Sigmoid colon (tissue), 7 donors: ENCODE measurements around the gene ESRRA. TPM values are rescaled to one million over a fixed set of nuclear protein-coding genes. Genes with fewer than 3 reads are reported as not detected.

Source experiments
- DNase-seq: peaks from one replicate; pipeline ENCODE4 v3.0.0-alpha.2; 2019
- H3K27ac ChIP-seq, 4 donors: fragments of 200-600 bp; sonication (generic); one replicate each; pipeline ENCODE4 v1.5.1; 2016 to 2019; ENCODE audit warnings: mild to moderate bottlenecking in 1 of 4
- H3K27me3 ChIP-seq, 3 donors: fragments of 200-600 bp; sonication (generic); one replicate each; pipeline ENCODE4 v1.5.1; 2019; ENCODE audit warnings: mild to moderate bottlenecking in 1 of 3
- H3K36me3 ChIP-seq, 4 donors: fragments of 200-600 bp; sonication (generic); one replicate each; pipeline ENCODE4 v1.5.1; 2016 to 2019
- H3K4me1 ChIP-seq, 4 donors: fragments of 200-600 bp; sonication (generic); one replicate each; pipeline ENCODE4 v1.5.1; 2017 to 2019
- H3K4me3 ChIP-seq, 4 donors: fragments of 200-600 bp; sonication (generic); one replicate each; pipeline ENCODE4 v1.5.1; 2017 to 2019; ENCODE audit warnings: mild to moderate bottlenecking in 2 of 4, moderate library complexity in 1 of 4
- H3K9me3 ChIP-seq, 4 donors: fragments of 200-600 bp in 3 of 4; sonication (generic) in 3 of 4; one replicate each; pipeline versions ENCODE4 v1.5.1 to v1.6.1; 2013 to 2019
- EP300 ChIP-seq, 4 donors: sonication (generic); formaldehyde crosslinking; IDR thresholded peaks; one replicate each; pipeline ENCODE4 v1.6.1; 2017; ENCODE audit warnings: antibody characterized with exemption in 4 of 4
- POLR2A ChIP-seq, 2 donors: fragments of 450-650 bp; IDR thresholded peaks; one replicate each; pipeline ENCODE4 v1.6.1; 2016; ENCODE audit warnings: antibody characterized with exemption in 2 of 2, mild to moderate bottlenecking in 2 of 2, moderate library complexity in 2 of 2
- POLR2AphosphoS5 ChIP-seq, 4 donors: sonication (generic); formaldehyde crosslinking; IDR thresholded peaks; one replicate each; pipeline ENCODE4 v1.6.1; 2017; ENCODE audit warnings: antibody characterized with exemption in 4 of 4
- WGBS, 2 donors: extraction: QIAGEN DNeasy Blood & Tissue Kit; methylation state at CpG; one replicate each; pipeline ENCODE4 v1.1.7; 2013; 5-methylcytosine and 5-hydroxymethylcytosine counted together
- intact Hi-C: fragments of 100-400 bp; cut with DNase I; formaldehyde crosslinking; loops from one replicate; pipeline ENCODE4 v1.15.1; 2023
- polyA plus RNA-seq, 3 donors: library from polyadenylated mRNA; stranded (reverse); fragments of 200-250 nt; gene quantifications; one replicate each; pipeline ENCODE4 v1.2.3, GENCODE V29; 2013
- total RNA-seq, 4 donors: library from RNA; depleted of rRNA; stranded (reverse); fragments of >200 nt; gene quantifications; one replicate each; pipeline ENCODE4 v1.1.0, GENCODE V29; 2016
- TF ChIP-seq, protein P1 (sequence below), 4 experiments: fragments of 450-650 bp in 3 of 4; fragments of 200-600 bp in 1 of 4; IDR thresholded peaks; one replicate each; pipeline ENCODE4 v1.5.1; 2016 to 2019; ENCODE audit warnings: antibody characterized with exemption in 4 of 4, mild to moderate bottlenecking in 3 of 4, moderate library complexity in 2 of 4
- donor health status: healthy with polysubstance abuse.
- donor health status: Bipolar disorder and iron deficiency.
- donor health status: healthy.

ESRRA gene
- total and polyA plus RNA-seq, 7 donors: 39.9 to 244 (median 48.7) TPM

DNA sequence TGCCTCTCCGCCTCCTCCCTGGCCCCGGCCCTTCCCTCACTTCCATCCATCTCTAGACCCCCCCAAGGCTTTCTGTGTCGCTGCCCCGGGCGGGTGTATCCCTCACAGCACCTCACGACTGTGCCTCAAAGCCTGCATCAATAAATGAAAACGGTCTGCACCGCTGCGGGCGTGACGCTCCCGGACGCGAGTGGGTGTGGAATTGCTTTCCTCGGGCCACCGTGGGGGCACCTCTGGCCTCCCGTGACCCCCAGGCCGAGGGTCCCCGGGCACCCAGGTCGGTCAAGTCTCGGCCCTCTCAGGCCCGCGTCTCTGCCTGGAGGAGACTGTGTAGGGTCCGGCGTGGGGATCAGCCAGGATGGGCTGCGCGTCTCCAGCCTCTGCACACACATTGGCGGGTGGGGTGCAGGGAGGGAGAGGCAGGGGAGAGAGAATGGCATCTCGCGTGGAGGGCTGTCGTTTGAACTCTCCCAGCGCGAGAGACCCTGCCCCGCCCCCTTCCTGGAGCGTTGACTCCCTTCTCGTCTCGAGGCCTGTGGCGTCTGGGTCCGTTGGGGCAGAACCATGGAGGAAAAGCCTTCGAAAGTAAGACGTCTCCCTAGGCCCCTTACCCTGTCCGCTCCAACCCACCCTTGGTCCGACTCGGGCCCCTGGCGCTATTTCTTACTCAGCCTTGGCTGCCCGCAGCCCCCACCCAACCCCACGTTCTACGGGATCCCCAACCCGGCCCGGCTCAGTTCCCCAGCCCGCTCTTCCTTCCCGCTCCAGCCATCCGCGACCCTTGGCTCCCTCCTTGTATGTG lies 5.3 kb upstream of the ESRRA start, which contains the start of gene CATSPERZ:
Gene CATSPERZ (plus strand): TSS at position 512 of the 802 bp plus-strand sequence. CDS start 53 bp downstream, at position 565.
- intact Hi-C loops: loop anchor here (5.0 kb wide), 1 partner anchor 53 kb away; the partner anchor contains the start of gene PPP1R14B
- peaks cover 0 to 39% (median 36%) of the 10 kb centered on the region in 4 donors for H3K4me1 ChIP-seq

DNA sequence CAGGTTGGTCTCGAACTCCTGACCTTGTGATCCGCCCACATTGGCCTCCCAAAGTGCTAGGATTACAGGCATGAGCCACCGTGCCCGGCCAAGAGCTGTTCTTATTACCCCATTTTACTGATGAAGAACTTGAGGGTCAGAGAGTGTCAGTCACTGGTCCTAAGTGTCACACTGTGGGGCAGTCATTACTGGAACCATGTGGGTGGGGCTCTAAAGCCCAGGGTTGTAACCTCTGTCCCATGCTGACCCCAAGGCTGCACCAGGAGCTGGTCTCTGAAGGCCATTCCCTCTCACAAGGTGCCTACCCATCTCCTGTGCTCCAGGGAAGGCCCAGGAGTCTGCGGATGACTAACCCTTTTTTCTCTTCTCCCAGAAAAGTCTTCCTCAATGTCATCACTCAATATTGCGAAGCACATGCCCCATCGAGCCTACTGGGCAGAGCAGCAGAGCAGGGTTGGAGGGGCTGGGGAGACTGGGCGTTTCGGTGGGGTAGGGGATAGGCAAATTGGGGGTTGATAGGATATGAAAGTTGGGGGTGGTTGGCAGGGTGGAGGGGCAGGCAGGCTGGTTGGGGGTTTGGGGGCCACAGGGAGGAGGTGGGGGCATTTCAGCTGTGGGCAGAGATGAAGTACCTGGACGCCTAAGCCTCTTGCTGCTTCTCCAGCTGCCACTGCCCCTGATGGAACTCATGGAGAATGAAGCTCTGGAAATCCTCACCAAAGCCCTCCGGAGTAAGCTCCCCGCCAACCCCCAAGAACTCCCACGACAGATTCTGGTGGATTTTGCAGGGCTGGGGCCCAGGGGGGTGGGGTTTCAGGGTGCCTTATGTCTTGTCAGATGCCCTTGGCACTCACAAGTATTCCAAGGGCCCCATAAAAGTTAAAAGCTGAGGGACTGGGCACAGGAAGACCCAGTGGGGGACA lies 2.0 kb upstream of the ESRRA start:
- H3K4me3 ChIP-seq: peak overlapping the region in 2 of 4 donors; percentile 89 to 91
- no peaks in the 10 kb centered on the region for H3K9me3 ChIP-seq
- H3K27ac ChIP-seq: peak overlapping the region; percentile 87 to 97 (median 96)
- peaks cover 17 to 52% (median 37%) of the 10 kb centered on the region in 3 donors for H3K27me3 ChIP-seq
- intact Hi-C loops: loop anchor here (1.0 to 5.0 kb wide), 2 partner anchors 56 to 99 kb away; partner anchors contain the start of gene PPP1R14B
- no peaks in the 10 kb centered on the region for H3K36me3 ChIP-seq
- 85 to 87% methylated on average over 13 of the region's 13 CpGs for WGBS, 2 donors
- TF ChIP-seq POLR2AphosphoS5 (IDR thresholded peaks at IDR 0.05) (no peak), EP300 (IDR thresholded peaks at IDR 0.05) (no peak), POLR2A (IDR thresholded peaks at IDR 0.05) (no peak)
- TF ChIP-seq, protein P1, sequence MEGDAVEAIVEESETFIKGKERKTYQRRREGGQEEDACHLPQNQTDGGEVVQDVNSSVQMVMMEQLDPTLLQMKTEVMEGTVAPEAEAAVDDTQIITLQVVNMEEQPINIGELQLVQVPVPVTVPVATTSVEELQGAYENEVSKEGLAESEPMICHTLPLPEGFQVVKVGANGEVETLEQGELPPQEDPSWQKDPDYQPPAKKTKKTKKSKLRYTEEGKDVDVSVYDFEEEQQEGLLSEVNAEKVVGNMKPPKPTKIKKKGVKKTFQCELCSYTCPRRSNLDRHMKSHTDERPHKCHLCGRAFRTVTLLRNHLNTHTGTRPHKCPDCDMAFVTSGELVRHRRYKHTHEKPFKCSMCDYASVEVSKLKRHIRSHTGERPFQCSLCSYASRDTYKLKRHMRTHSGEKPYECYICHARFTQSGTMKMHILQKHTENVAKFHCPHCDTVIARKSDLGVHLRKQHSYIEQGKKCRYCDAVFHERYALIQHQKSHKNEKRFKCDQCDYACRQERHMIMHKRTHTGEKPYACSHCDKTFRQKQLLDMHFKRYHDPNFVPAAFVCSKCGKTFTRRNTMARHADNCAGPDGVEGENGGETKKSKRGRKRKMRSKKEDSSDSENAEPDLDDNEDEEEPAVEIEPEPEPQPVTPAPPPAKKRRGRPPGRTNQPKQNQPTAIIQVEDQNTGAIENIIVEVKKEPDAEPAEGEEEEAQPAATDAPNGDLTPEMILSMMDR (IDR thresholded peaks at IDR 0.05): no peak
- no peak for DNase-seq
- peaks cover 0 to 55% (median 50%) of the 10 kb centered on the region in 4 donors for H3K4me1 ChIP-seq

More for the DNA sequence above, 5.3 kb upstream of the ESRRA start, which contains the start of gene CATSPERZ:
- no peaks in the 10 kb centered on the region for H3K9me3 ChIP-seq
- WGBS, 2 donors: 1 to 5% methylated on average over 54 of the region's 54 CpGs
- peak in 1 of 4 donors; percentile 7 for TF ChIP-seq POLR2AphosphoS5 (IDR thresholded peaks at IDR 0.05)
- TF ChIP-seq, protein P1 (IDR thresholded peaks at IDR 0.05): no peak
- H3K27ac ChIP-seq: peak within 1 kb of the TSS in 2 of 4 donors; percentile 20 to 49
- H3K27me3 ChIP-seq: peaks cover 38 to 85% (median 70%) of the 10 kb centered on the region in 3 donors
- DNase-seq: no peak
- H3K36me3 ChIP-seq: no peaks in the 10 kb centered on the region
- peak within 1 kb of the TSS; percentile 24 to 52 (median 43) for H3K4me3 ChIP-seq

DNA sequence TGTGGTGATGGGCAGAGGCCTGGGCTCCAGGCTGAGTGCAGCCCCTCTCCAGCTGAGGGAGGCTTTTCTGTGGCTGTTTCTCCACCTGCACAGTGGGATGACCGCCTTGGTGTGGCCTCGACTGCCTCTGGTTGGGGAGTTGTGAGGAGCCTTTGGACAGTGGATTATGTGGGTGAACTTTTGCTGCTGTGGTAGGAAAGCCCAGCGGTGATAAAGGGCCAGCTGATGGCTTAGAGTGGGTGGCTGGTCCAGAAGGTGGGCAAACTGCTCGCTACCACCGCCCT lies 1.4 kb upstream of the ESRRA start:
- intact Hi-C loops: loop anchor here (1.0 to 5.0 kb wide), 2 partner anchors 57 to 100 kb away; partner anchors contain the start of gene PPP1R14B
- peaks cover 11 to 46% (median 31%) of the 10 kb centered on the region in 3 donors for H3K27me3 ChIP-seq
- H3K27ac ChIP-seq: peak overlapping the region; percentile 87 to 97 (median 96)
- peak overlapping the region; percentile 53 to 91 (median 84) for H3K4me3 ChIP-seq
- 49 to 55% methylated on average over 5 of the region's 5 CpGs for WGBS, 2 donors
- no peaks in the 10 kb centered on the region for H3K36me3 ChIP-seq
- H3K9me3 ChIP-seq: no peaks in the 10 kb centered on the region
- TF ChIP-seq, protein P1 (IDR thresholded peaks at IDR 0.05): no peak
- TF ChIP-seq EP300 (IDR thresholded peaks at IDR 0.05) (no peak), POLR2A (IDR thresholded peaks at IDR 0.05) (no peak), POLR2AphosphoS5 (IDR thresholded peaks at IDR 0.05) (no peak)
- peak; percentile 66 for DNase-seq
- peaks cover 0 to 53% (median 48%) of the 10 kb centered on the region in 4 donors for H3K4me1 ChIP-seq

DNA sequence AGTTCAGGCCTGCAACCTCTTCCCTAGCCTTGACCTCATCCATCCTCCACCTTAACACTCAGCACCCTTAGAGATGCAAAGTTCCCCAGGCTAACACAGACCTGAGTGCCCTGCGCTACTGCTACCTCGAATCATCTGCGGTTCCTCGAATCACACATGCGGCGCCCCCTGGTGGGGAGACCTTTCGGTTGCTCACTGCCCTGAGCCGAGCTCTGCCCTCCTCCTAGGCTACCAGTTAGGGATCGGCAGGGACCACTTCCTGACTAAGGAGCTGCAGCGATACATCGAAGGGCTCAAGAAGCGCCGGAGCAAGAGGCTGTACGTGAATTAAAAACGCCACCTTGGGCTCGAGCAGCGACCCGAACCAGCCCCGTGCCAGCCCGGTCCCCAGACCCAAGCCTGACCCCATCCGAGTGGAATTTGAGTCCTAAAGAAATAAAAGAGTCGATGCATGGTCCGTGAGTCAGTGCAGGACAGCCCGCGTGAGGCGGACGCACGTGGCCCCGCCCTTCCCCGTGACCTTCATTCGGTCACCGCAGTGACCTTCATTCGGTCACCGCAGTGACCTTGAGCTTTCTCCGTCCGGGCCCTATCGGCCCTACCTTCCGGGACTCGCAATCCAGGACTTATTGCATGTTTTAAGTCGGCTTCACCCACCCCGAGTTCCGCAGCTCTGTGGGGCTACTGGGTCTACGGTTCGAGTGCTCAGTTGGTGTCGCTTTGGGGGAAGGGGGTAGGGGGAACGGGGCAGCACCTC lies 830 bp upstream of the ESRRA start:
- Histone ChIP-seq H3K4me3 (peak overlapping the region; percentile 53 to 91 (median 84)), H3K36me3 (no peaks in the 10 kb centered on the region), H3K4me1 (peaks cover 0 to 47% (median 43%) of the 10 kb centered on the region in 4 donors), H3K27me3 (peaks cover 9 to 40% (median 26%) of the 10 kb centered on the region in 3 donors), H3K27ac (peak overlapping the region; percentile 87 to 97 (median 96)), H3K9me3 (no peaks in the 10 kb centered on the region)
- peak in 2 of 4 donors; percentile 13 to 50 for TF ChIP-seq POLR2AphosphoS5 (IDR thresholded peaks at IDR 0.05)
- TF ChIP-seq, protein P1 (IDR thresholded peaks at IDR 0.05): peak; percentile 85 to 97 (median 91)
- no peak for TF ChIP-seq POLR2A (IDR thresholded peaks at IDR 0.05)
- no peak for TF ChIP-seq EP300 (IDR thresholded peaks at IDR 0.05)
- peak; percentile 97 for DNase-seq
- WGBS, 2 donors: 0 to 1% methylated on average over 46 of the region's 46 CpGs
- intact Hi-C loops: loop anchor here (1.0 to 5.0 kb wide), 2 partner anchors 57 to 100 kb away; partner anchors contain the start of gene PPP1R14B
